Stimulated activated CD8-positive, alpha-beta memory T cell treated with anti-CD3 and anti-CD28 coated beads, Interleukin-15, amount 100 ng/mL, for 48 hours (primary cell): ENCODE data around the gene DUS1L.
A peak's percentile ranks its signal among the peaks of the same experiment; 100 is the strongest.

Source experiments
- DNase-seq, 2 donors: peaks; one replicate each; pipeline ENCODE4 v3.0.0-alpha.2; 2020; ENCODE audit warnings: low read depth in 2 of 2

Gene DUS1L

DNA sequence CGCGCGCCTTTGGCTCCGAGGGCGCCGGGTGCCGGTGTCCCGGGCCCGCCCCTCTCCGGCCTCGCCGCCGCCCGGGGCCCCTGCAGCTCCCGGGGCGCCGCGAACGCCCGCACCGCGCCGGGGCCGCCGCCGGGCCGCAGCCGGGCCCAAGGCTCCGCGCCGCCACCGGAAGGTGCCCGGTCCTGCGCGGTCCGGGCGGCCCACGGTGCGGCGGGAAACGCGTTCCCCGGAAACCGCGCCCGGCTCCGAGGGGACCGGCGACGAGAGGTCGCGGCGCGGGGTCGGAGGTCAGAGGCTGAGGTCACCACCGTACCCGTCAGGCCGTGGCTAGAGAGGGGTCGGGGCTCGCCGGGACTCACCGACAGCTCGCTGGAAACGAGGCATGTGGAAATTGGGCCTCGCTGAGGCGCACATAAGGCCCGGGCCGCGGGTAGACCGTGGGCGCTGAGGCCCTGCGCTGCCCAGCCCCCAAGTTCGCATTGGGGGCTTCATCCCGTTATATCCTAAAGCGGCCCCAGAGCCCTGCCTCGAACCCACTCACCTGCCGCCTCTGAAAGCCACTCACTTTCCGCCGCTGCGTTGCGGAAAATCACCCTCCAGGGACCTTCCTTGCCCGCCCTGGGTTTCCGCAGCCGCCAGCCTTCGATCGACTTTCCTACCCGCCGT, at the start of gene DUS1L:
Gene DUS1L, minus strand, starts transcription at position 167 of the 666 bp plus-strand sequence. CDS start 745 bp downstream, outside the sequence.
- DNase-seq, result peak; percentile 53 to 61

DNA sequence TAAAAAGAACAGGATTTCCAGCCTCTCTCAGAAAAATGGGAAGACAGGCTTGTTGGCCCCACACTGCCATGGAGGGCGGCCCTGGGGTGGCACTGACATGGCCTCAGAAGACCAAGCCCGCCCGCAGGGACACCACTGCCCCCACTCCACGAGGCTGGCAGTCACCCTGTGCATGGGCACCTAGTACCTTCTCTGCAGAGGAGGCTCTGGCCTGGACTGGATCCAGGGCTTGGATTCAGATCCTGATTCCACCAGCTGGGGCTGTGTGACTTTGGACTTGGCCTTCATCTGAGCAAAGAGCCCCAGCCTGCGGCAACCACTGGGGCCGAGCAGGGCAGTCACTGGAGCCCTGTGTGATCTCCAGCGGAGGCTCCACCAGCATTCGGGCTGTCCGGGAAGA, 49.3 kb upstream of the DUS1L start:
- DNase-seq, result no peak

DNA sequence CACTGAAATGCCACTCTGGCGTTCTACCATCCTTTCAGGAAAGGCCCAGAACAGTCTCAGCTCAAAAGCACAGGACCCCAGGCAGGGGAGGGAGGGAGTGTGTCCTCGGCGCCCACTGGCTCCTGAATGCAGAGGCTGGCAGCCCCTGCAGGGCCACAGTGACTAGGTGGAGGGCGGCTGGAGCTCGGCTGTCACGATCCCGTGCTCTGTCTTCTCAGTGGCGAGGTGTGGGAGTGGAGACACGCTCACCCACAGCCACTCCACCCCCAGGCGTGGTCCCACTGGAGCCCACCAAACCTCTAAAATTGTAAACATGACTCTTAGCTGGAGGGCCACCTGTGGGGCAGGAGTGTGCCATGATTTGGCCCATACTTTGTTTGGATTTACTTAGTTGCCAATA, 48.8 kb upstream of the DUS1L start:
- DNase-seq, result no peak

DNA sequence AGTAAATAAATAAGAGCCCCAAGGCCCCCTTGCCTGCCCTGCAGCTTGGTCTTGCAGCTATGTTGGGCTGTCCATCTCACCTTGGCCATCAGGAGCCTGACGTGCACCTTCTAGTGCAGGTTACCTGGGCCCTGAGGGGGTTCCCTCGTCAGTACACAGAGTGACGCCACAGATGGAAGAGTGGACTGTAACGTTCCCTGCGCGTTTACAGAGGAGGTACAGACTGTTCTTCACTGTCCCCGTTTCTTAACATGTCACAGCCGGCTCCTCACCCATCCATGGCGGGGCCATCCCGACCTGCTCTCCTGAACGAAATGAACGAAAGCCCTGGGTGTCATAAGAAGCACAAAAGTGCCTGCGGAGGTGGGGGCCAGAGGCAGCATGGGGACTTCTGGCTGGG, 48.3 kb upstream of the DUS1L start:
- DNase-seq, result no peak

DNA sequence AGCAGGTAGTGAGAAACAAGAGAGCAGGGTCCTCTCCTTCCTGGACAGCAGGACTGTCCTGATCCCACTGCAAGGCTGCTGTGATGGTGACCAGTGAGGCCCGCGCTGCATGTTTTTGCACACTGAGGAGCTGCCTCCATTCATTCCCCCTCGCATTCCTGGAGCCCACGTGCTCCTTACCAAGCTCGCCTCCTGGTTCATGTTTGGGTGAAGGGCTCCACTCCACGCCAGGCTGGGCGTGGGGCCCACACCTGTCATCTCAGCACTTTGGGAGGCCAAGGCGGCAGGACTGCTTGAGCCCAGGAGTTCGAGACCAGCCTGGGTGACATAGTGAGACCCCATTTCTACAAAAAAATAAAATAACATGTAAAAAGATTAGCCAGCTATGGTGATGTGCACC, 47.8 kb upstream of the DUS1L start:
- no peak for DNase-seq

DNA sequence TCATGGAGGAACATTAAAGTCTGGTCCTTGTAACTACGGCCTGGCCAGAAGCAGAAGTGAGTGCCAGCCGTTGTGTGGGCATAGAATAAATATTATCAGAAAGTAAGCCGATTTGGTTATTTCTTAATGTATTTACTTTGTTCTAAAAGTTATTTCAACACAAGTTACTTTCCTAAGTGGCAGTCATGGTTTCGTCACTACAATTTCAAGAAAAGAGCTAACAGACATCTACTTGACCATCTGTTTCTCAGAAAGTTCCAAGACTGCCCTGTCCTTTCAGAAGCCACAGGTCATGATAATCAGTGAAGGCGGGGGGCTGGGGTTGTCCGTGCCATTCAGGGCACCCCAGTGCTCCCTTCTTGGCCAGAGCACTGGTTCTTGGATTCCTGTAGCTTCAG, 47.3 kb upstream of the DUS1L start:
- DNase-seq, result no peak

DNA sequence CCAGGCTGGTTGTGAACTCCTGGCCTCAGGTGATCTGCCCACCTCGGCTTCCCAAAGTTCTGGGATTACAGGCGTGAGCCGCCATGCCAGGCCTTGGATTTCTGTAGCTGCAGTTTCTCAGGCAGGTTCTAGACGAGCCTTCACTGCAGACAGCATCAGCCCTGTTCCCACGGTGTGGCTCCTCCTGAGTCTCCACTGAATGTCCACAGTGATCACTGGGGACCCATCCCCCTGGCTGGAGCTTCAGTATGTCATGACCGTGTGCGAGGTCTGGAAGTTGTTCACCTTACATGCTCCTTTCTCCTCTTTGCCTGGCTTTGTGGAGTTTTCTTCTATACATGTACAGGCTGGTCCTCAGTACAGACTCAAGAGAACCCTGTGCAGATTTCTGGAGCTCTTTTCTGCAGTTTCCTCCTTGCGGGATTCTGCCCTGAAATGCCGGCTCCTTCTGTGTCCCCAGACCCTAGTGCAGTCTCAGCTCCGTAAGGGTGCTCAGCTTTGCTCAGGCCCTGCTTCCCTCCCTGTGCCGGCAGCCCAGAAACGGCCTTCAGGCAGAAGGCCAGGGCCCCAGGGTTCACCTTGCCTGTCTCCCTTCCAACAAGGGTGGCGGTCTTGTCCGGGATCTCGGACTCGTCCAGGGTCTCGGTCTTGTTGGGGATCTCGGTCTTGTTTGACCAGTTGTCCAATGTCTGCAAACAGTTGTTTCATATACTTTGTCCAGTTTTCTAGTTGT, 46.7 kb upstream of the DUS1L start:
- DNase-seq, result no peak

DNA sequence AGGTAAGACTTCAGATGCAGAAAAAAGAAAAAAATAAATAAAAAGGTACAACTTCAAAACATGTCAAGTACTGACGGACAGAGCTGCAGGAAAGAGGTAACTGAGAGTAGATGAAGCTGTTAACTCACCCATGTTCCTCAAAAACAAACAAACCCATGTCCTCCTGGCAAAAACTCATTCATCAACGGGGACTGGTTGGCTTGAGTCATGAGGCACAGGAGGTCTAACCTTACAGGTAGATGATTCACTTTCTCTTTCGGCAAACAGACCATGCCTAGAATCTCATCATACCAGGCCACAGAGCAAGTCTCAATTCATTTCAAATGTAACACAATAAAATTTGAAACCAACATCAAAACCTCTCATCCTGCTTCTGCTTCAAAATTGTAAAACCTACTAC, 44.7 kb upstream of the DUS1L start:
- DNase-seq, result no peak

DNA sequence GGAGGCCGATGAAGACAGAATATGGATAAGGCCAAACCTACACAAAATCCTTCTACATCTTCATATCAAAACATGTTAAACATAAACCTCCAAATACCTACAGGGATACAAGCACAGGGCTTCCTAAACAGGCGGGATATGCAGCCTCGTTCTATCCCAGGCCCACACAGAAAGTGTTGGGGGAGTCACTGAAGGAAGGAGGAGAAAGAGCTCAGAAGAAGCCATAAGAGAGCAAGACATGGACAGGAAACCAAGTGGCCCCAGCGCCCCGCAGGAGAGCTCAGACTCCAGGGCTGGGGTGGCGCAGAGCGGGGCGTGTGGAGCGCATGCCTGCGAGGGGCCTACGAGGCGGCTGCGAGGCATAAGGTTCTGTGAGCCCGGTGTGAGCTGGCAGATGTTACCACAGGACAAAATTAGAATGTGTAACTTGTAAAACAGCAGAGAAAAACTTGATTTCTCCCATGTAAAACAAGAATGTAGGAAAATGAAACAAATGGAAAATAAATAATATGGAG, 43.4 kb upstream of the DUS1L start:
- no peak for DNase-seq

DNA sequence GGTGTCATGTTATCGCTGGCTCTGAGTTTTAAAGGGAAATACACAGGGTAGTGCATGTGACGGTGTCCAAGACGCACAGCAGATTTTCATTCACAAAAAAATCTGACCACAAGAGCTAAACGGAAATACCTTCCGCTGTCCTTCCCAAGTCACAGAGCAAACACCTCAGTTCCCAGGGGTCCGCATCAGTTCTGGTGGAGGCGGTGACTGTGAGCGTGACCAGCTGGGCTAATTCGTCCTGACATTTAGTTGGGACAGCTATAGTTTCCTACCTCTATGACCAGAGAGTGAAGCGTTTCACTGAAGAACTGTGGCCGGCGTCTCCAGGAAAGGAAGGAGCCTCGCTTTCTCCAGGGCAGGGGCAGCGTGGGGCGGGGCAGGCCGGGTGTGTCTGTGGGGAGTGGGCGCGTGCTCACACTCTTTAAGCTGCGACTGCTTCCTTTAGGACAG, 42.9 kb upstream of the DUS1L start:
- no peak for DNase-seq

DNA sequence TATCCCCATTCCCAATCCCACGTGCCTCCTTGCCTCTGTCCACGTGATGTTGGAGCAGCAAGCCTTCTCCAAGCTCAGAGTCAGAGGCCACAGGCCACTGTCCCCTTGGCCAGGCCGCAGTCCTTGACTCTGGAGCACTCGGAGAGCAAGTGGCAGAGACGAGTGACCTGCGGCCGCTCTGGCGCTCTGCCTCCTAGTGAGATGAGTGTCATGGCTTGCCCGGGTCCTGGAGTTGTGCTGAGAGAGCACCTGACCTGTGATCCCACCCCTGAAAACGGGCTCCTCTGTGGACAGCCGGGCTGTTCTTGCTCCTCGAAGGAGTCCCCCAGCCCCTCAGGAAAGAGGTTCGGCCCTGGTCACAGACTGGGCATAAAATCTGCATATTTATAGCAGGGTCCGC, 42.4 kb upstream of the DUS1L start:
- DNase-seq, result no peak

DNA sequence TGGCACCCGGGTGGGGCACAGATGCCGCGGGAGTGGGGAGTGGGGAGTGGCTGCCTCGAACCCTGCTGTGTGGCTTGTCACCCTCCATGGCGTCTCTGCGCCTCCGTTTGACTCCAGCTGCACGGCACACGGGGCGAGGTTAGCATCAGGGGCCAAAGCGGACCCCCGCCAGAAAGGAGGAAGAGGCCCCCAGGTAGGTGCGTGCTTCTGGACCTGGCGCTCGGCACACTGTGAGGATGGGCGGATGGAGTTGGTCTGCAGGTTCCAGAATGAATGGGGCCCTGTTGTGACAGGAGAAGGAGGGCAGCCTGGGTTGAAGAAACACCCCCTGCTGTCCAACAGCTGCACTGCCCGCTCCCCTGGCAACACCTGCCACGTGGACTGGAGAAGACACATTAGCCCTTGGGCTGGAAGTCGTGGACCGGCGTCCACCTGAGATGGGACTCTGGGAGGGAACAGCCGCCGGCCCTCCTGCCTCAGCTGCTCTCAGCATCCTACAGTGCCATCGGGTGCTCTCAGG, 41.8 kb upstream of the DUS1L start:
- no peak for DNase-seq

DNA sequence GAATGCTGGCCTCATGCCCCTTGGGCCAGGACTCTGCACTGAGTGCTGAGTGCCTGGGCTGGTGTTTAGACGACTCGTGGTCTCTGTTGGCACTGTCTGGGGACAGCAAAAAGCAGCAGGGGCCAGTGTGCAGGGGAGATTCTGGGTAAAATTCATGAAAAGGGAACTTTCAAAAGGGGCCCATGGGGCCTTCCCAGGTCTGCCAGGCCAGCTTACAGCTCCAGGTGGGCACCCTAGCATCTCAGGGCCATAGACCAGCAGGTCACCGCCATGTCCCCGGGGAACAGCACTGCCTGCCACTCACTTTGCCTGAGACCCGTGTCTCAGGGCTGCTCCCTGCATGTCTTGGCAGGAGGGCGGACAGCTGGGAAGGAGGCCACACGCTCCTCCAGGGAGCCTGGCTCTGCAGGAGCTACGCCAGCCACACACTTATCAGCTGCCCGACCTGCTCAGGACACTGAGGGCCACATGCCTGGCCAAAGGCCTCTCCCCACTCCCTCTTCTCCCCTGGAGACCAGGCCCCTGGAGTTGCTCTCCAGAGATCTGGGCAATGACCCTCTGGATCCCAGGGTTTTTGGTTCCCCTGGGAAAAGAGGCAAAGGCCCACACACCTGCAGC, 41.2 kb upstream of the DUS1L start:
- DNase-seq, result no peak

DNA sequence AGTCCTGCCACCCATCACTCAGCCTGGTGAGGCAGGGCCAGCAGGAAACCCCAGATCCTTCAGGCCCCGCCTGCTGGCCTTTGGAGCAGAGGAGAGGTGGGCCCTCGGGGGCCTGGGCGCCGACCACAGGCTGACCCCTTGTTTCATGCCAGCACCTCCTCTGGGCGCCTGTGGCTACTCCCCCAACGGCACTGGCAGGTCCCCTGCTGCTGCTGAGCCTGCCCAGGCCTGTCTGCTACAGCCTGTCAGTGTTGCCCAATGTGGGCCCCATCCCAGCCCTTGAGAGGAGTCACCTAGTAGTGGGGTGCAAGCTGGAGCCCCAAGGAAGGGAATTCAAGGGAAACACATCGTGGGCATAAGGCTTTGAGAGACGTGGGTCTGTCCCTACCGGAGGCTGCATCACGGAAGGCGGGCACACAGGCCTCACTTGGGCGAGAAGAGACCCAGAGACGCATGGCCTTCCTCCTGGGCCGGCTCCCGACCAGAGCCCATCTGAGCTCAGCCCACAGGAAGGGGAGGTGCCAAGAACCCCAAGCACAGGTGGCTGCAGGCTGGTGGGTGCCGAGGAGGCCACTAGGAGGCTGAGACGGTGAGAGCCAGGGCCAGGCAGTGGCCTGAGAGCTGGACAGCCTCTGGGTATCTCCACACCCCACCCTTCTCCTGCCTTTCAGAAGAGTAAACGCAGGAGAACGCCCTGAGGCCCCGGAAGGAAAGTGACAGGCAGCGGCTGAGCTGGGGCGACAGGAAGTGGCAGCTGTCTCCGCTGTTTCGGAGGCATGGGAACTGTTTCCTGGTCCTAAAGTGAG, 40.5 kb upstream of the DUS1L start:
- DNase-seq, result peak; percentile 59 to 67

DNA sequence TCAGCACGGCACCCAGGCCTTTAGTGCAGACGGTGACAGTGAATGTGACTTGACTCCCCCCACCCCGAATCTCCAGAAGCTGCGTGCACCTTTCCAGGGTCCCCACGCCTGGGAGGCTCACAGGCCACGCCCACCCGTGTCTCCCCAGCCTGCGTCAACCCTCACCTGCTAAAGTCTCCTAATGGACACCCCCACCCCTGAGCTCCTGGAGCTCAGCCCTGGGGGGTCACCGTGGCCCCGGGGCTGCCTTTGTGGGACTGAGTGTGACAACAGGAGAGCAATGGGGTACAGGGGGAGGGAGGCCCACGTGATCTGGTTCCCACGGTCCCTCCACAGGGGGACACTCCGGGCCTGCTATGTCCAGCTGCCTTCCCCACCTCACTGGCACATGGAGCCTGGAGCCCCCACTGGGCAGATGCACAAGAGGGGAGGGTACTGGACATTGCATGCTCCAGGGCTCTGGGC, 39.8 kb upstream of the DUS1L start:
- DNase-seq, result no peak

DNA sequence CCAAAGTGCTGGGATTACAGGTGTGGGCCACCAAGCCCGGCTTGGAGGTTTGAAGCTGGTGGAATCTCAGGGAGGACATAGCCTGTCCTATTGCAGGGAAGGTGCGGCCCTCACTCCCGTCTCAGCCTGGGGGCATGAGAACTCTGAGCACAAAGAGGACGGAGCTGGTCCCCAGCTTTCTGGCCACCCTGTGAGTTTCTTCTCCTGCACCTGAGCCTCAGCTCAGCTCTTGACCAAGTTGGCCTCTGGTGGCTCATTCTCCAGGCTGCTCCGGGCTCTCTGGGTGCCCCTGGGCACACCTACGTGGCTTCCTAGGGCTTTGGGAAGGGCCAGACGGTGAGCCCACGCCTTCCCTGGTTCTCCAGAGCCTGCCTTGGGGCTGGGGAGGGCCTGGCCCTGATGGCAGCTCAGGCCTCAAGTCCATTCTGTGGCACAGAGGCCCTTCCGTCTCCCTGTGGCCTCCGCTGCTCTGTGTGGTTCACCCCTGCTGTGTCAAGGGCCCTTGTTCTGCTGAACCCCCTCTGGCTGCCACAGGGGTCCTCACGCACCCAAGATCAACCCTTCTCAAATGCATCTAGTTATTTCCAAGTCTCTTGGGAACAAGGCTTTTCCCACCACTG, 39.3 kb upstream of the DUS1L start:
- no peak for DNase-seq

DNA sequence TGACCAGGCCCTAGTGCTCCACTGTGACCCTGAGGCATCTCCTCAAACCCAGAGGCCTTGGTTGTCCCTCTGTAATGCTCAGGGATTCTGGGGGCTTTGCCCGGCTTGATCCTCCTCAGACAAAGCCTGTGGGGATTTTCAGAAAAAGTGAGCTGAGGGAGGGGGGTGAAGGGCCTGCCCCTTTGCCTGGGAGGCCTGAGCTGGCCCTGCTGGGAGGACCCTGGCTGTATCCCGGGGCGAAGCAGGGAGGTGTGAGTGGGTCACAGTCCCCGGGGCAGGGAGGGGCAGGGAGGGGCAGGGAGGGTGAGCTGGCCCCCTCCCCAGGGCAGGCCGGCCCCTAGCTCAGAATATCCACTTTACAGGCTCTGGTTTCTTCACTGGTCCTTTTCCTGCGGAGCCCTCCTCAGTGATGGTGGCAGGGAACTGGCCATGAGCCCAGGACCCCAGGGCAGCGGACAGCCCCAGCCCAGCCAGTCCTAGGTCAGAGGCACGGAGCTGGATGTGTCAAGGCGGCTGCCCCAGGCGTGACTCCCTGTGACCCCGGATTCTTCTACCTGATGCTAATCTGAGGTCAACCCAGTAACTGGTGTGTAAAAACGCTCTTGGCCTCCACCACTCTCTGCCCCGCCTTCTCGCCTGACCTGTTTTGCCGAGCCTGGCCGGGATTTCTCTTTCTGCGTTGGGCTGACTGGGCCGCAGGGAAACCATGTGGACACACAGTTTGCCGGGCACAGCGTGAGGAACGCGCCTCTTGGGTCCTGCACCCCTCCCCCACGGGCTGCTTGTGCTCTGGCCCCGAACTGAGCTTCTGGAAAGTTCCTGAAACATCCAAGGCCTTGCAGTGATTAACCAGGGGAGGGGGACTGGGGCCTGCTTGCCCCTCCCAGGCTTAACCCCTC, 38.2 kb upstream of the DUS1L start:
- DNase-seq, result no peak

DNA sequence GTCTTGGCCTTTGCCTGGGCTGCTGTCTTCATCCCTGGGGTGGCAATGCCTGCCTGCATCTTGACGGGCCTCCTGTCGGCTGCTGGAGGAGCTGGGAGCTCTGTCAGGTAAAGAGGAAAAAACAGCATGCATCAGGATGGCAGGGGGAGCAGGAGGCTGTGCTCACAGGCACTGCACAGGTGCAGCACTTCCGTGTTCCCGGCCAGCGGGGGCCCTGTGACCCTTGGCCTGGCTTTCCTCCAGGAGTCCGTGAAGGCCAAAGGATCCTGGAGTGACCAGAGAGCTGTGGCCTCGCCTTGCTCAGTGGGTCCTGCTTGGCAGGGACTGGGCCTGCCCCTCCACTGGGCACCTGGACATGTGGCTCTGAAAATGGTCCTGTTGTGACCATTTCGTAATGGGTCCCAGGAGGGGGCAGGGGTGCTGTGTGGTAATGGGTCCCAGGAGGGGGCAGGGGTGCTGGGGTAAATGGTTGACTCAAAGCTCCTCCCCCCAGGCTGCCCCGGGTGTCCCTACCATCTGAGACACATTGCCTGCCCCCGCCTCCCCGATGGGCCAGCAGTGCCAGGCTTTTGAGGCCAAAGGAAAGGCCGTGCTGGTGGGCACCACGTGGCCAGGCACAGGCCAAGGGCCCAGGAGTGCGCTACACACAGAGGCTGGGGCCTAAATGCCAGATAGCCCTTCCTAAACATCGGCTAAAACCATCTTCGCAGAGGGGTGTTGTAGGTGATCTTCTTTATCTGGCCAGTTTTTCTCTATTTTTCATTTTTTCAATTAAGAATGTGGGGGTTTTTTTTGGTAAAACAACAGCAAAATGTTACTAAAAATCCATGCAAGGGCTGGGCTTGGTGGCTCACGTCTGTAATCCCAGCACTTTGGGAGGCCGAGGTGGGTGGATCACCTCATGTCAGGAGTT, 36.4 kb upstream of the DUS1L start:
- DNase-seq, result no peak

DNA sequence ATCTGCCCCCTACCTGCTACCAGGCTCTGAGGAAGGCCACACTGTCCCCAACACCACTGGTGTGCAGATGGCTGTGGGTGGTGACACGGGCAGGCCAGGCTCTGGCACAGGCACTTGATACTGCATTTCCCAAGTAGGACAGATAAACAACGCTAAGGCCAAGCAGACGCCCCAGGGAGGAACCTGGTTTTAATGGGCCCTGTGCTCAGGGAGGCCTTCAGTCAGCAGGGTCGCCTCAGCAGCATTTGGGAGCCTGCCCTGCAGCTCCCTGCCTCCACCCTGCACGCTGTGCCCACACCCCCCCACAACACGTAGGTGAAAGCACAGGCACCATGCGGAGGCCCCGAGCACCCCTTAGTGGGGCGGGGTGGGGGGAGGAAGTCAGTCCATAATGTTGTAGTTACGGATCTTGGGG, 35.7 kb upstream of the DUS1L start:
- no peak for DNase-seq
